Thoracic aorta (tissue), 2 donors: Measurements from ENCODE around the gene PRLH. TPM values are rescaled to one million over a fixed set of nuclear protein-coding genes. Genes with fewer than 3 reads are reported as not detected.

ENCODE experiments used
- ATAC-seq: fragments of 150-250 bp; one replicate; pipeline ENCODE4 v1.8.0; 2017; ENCODE audit warnings: low read depth; ENCODE audit not compliant: insufficient number of reproducible peaks, low FRiP score
- DNase-seq: peaks from one replicate; pipeline ENCODE4 v3.0.0-alpha.2; 2020; ENCODE audit warnings: low spot score
- H3K27ac ChIP-seq, 2 donors: fragments of 200-600 bp; sonication (generic); 1 replicate in 1 of 2; 2 replicates in 1 of 2; pipeline ENCODE4 v1.5.1; 2016; ENCODE audit warnings: mild to moderate bottlenecking in 2 of 2, moderate library complexity in 2 of 2
- H3K27me3 ChIP-seq: fragments of 200-600 bp; sonication (generic); replicated peaks from 2 replicates; pipeline ENCODE4 v1.6.0; 2016; ENCODE audit warnings: mild to moderate bottlenecking; ENCODE audit not compliant: insufficient read depth
- H3K36me3 ChIP-seq: fragments of 200-600 bp; sonication (generic); one replicate; pipeline ENCODE4 v1.5.1; 2016
- H3K4me1 ChIP-seq, 2 donors: fragments of 200-600 bp; sonication (generic); 1 replicate in 1 of 2; 2 replicates in 1 of 2; pipeline versions ENCODE4 v1.5.1 to v1.6.0; 2016; ENCODE audit warnings: low read depth in 2 of 2, mild to moderate bottlenecking in 1 of 2; ENCODE audit not compliant: control insufficient read depth in 1 of 2
- H3K4me3 ChIP-seq: fragments of 200-600 bp; sonication (generic); 2 replicates; pipeline ENCODE4 v1.5.1; 2016; ENCODE audit warnings: mild to moderate bottlenecking
- H3K9me3 ChIP-seq: fragments of 200-600 bp; sonication (generic); 2 replicates; pipeline ENCODE4 v1.5.1; 2016
- CTCF ChIP-seq: fragments of 200-600 bp; sonication (generic); IDR thresholded peaks from one replicate; pipeline ENCODE4 v1.5.1; 2019; ENCODE audit warnings: antibody characterized with exemption
- total RNA-seq, 2 donors: library from RNA; depleted of rRNA; stranded (reverse); fragments of >200 nt; gene quantifications; one replicate each; pipeline versions ENCODE4 v1.1.0 to v1.2.3, GENCODE V29; 2016

The PRLH gene
- total RNA-seq, 2 donors from 2014 or later: not detected

- Histone ChIP-seq H3K9me3 (no peaks in the 10 kb centered on the region), H3K27me3 (no peaks in the 10 kb centered on the region), H3K4me3 (no peak overlapping the region), H3K4me1 (peaks cover 42 to 55% of the 10 kb centered on the region in 2 donors), H3K36me3 (no peaks in the 10 kb centered on the region), H3K27ac (peak overlapping the region; percentile 89 to 95)
- ATAC-seq: no peak
- TF ChIP-seq CTCF: no peak
- DNase-seq: no peak
Measured at GRCh38 chr2:237614151-237614720, 47.9 kb downstream of the PRLH start.

- H3K4me1 ChIP-seq: peaks cover 42 to 56% of the 10 kb centered on the region in 2 donors
- DNase-seq (no peak), ATAC-seq (no peak)
- peak overlapping the region; percentile 89 to 95 for H3K27ac ChIP-seq
- H3K27me3 ChIP-seq: no peaks in the 10 kb centered on the region
- H3K36me3 ChIP-seq: no peaks in the 10 kb centered on the region
- no peaks in the 10 kb centered on the region for H3K9me3 ChIP-seq
- H3K4me3 ChIP-seq: no peak overlapping the region
- TF ChIP-seq CTCF: no peak
Measured at GRCh38 chr2:237615631-237616249, 49.4 kb downstream of the PRLH start.

GRCh38 chr2:237616373-237616733 is 50.0 kb downstream of the PRLH start:
- no peak for ATAC-seq
- peak overlapping the region; percentile 89 to 95 for H3K27ac ChIP-seq
- H3K9me3 ChIP-seq: no peaks in the 10 kb centered on the region
- TF ChIP-seq CTCF: no peak
- H3K36me3 ChIP-seq: no peaks in the 10 kb centered on the region
- H3K4me1 ChIP-seq: peaks cover 42 to 56% of the 10 kb centered on the region in 2 donors
- H3K4me3 ChIP-seq: peak overlapping the region; percentile 5
- H3K27me3 ChIP-seq: no peaks in the 10 kb centered on the region
- DNase-seq: no peak

Other genes starting within 250 kb of the PRLH start
- 100 to 1,000 TPM; 118 to 155 TPM for gene COL6A3, start 152.4 kb upstream of the PRLH start, total RNA-seq
- 1 to 10 TPM; 2.0 to 7.4 TPM for gene MLPH, start 79.3 kb upstream of the PRLH start, total RNA-seq
- 1 to 10 TPM; 6.4 to 6.5 TPM for gene RAB17, start 24.2 kb downstream of the PRLH start, total RNA-seq
- 100 to 1,000 TPM; 196 to 244 TPM for gene LRRFIP1, start 61.0 kb downstream of the PRLH start, total RNA-seq
- 1 to 10 TPM; 1.6 to 7.1 TPM for gene RBM44, start 232.2 kb downstream of the PRLH start, total RNA-seq